ENCODE data around the gene DNTTIP2. TPM values are rescaled to one million over a fixed set of nuclear protein-coding genes. Genes with fewer than 3 reads are reported as not detected.

DNTTIP2 gene
- total and polyA plus RNA-seq, 4 donors = 36.6 to 79.9 (median 46.7) TPM

GRCh38 chr1:93908394-93909145 is 29.6 kb upstream of the DNTTIP2 start:
- Histone ChIP-seq H3K4me1 (ENCODE audit: control insufficient read depth in 5 of 5, insufficient read depth in 5 of 5, low read length in 5 of 5) (peaks cover 5 to 14% (median 6%) of the 10 kb centered on the region in 5 donors), H3K9me3 (ENCODE audit: control insufficient read depth in 4 of 4, insufficient read depth in 3 of 4, low read length in 3 of 4) (peaks cover 0 to 2% (median 0%) of the 10 kb centered on the region in 4 donors), H3K4me3 (peak overlapping the region; percentile 98), H3K9ac (ENCODE audit: insufficient read depth in 1 of 2, low read length in 2 of 2) (peak overlapping the region; percentile 3 to 61), H3K27me3 (ENCODE audit: control insufficient read depth in 3 of 3, insufficient read depth in 3 of 3, low read length in 2 of 3) (no peaks in the 10 kb centered on the region), H3K27ac (ENCODE audit: low read depth in 1 of 2, low read length in 1 of 2) (peak overlapping the region; percentile 87 to 95), H3K36me3 (ENCODE audit: control insufficient read depth in 4 of 4, insufficient read depth in 4 of 4, low read length in 4 of 4) (no peaks in the 10 kb centered on the region)
- TF ChIP-seq, protein P1, sequence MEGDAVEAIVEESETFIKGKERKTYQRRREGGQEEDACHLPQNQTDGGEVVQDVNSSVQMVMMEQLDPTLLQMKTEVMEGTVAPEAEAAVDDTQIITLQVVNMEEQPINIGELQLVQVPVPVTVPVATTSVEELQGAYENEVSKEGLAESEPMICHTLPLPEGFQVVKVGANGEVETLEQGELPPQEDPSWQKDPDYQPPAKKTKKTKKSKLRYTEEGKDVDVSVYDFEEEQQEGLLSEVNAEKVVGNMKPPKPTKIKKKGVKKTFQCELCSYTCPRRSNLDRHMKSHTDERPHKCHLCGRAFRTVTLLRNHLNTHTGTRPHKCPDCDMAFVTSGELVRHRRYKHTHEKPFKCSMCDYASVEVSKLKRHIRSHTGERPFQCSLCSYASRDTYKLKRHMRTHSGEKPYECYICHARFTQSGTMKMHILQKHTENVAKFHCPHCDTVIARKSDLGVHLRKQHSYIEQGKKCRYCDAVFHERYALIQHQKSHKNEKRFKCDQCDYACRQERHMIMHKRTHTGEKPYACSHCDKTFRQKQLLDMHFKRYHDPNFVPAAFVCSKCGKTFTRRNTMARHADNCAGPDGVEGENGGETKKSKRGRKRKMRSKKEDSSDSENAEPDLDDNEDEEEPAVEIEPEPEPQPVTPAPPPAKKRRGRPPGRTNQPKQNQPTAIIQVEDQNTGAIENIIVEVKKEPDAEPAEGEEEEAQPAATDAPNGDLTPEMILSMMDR (IDR thresholded peaks at IDR 0.05; ENCODE audit: control extremely low read depth, extremely low read depth) = no peak
- ATAC-seq (ENCODE audit: insufficient read depth, low FRiP score) (peak; percentile 41), DNase-seq (peak in 2 of 3 donors; percentile 17 to 18)
- 1% methylated on average over 40 to 49 of the region's 49 CpGs for WGBS, 2 donors

- DNase-seq = peak in 2 of 3 donors; percentile 17 to 28
- Histone ChIP-seq H3K27me3 (ENCODE audit: control insufficient read depth in 3 of 3, insufficient read depth in 3 of 3, low read length in 2 of 3) (no peaks in the 10 kb centered on the region), H3K27ac (ENCODE audit: low read depth in 1 of 2, low read length in 1 of 2) (no peak overlapping the region), H3K4me1 (ENCODE audit: control insufficient read depth in 5 of 5, insufficient read depth in 5 of 5, low read length in 5 of 5) (peaks cover 5 to 14% (median 6%) of the 10 kb centered on the region in 5 donors), H3K4me3 (no peak overlapping the region), H3K9ac (ENCODE audit: insufficient read depth in 1 of 2, low read length in 2 of 2) (peak overlapping the region; percentile 5 to 50), H3K9me3 (ENCODE audit: control insufficient read depth in 4 of 4, insufficient read depth in 3 of 4, low read length in 3 of 4) (peaks cover 0 to 2% (median 0%) of the 10 kb centered on the region in 4 donors), H3K36me3 (ENCODE audit: control insufficient read depth in 4 of 4, insufficient read depth in 4 of 4, low read length in 4 of 4) (no peaks in the 10 kb centered on the region)
- 55 to 60% methylated on average over 3 of the region's 3 CpGs for WGBS, 2 donors
- no peak for ATAC-seq (ENCODE audit: insufficient read depth, low FRiP score)
- TF ChIP-seq, protein P1 (IDR thresholded peaks at IDR 0.05; ENCODE audit: control extremely low read depth, extremely low read depth) = no peak
These were observed 28.7 kb upstream of the DNTTIP2 start for GRCh38 chr1:93907718-93908117.

DNA sequence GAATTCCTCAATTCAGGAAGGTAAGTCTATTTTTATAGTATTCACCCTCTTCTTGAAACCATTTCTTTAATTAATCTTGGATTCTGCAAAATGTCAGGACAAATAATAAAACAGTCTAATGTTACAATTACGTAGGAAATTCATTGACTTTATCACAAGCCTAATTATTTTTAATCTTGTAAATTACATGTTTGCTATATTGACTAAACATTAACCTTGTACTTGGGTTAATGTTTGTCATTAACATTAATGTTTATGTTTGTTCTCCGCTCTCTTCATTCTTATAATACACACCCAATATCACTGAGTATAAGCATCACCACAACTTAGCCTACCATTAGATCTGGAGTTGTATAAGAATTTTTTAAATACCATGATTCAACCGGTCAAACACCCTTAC is 27.5 kb upstream of the DNTTIP2 start:
- H3K4me3 ChIP-seq = no peak overlapping the region

More for the DNA sequence above, 27.5 kb upstream of the DNTTIP2 start:
- TF ChIP-seq, protein P1 (IDR thresholded peaks at IDR 0.05; ENCODE audit: control extremely low read depth, extremely low read depth) = no peak
- WGBS, 2 donors = 93 to 96% methylated on average over 3 of the region's 3 CpGs
- Histone ChIP-seq H3K9me3 (ENCODE audit: control insufficient read depth in 4 of 4, insufficient read depth in 3 of 4, low read length in 3 of 4) (peaks cover 0 to 2% (median 0%) of the 10 kb centered on the region in 4 donors), H3K36me3 (ENCODE audit: control insufficient read depth in 4 of 4, insufficient read depth in 4 of 4, low read length in 4 of 4) (no peaks in the 10 kb centered on the region), H3K4me1 (ENCODE audit: control insufficient read depth in 5 of 5, insufficient read depth in 5 of 5, low read length in 5 of 5) (peaks cover 5 to 14% (median 6%) of the 10 kb centered on the region in 5 donors), H3K9ac (ENCODE audit: insufficient read depth in 1 of 2, low read length in 2 of 2) (no peak overlapping the region), H3K27me3 (ENCODE audit: control insufficient read depth in 3 of 3, insufficient read depth in 3 of 3, low read length in 2 of 3) (no peaks in the 10 kb centered on the region), H3K27ac (ENCODE audit: low read depth in 1 of 2, low read length in 1 of 2) (no peak overlapping the region)
- ATAC-seq (ENCODE audit: insufficient read depth, low FRiP score) = no peak
- DNase-seq = no peak

All from lung (tissue), 12 donors.